ENCODE results near the gene ELFN1.

ELFN1 gene

GRCh38 chr7:1704811-1705738 is 35.0 kb downstream of the ELFN1 start:
- DNase-seq, result peak; percentile 4
- Histone ChIP-seq H3K27me3 (ENCODE audit: insufficient read depth, low read depth, severe bottlenecking) (no peaks in the 10 kb centered on the region), H3K36me3 (peaks cover 46% of the 10 kb centered on the region), H3K9me3 (ENCODE audit: severe bottlenecking) (peaks cover 17% of the 10 kb centered on the region), H3K4me3 (ENCODE audit: low read depth, low read length) (no peak overlapping the region), H3K27ac (no peak overlapping the region)
- TF ChIP-seq CTCF (IDR thresholded peaks at IDR 0.05; ENCODE audit: low read depth, low read length), result no peak

- Histone ChIP-seq H3K27ac (no peak overlapping the region), H3K4me3 (ENCODE audit: low read depth, low read length) (no peak overlapping the region), H3K9me3 (ENCODE audit: severe bottlenecking) (peaks cover 16% of the 10 kb centered on the region), H3K27me3 (ENCODE audit: insufficient read depth, low read depth, severe bottlenecking) (no peaks in the 10 kb centered on the region), H3K36me3 (peaks cover 46% of the 10 kb centered on the region)
- DNase-seq, result peak; percentile 4
- TF ChIP-seq CTCF (IDR thresholded peaks at IDR 0.05; ENCODE audit: low read depth, low read length), result no peak
Measured at GRCh38 chr7:1705856-1706255, 35.8 kb downstream of the ELFN1 start.

GRCh38 chr7:1706381-1706720 is 36.3 kb downstream of the ELFN1 start:
- H3K4me3 ChIP-seq (ENCODE audit: low read depth, low read length), result no peak overlapping the region
- H3K9me3 ChIP-seq (ENCODE audit: severe bottlenecking), result peaks cover 14% of the 10 kb centered on the region
- no peak for TF ChIP-seq CTCF (IDR thresholded peaks at IDR 0.05; ENCODE audit: low read depth, low read length)
- H3K27me3 ChIP-seq (ENCODE audit: insufficient read depth, low read depth, severe bottlenecking), result no peaks in the 10 kb centered on the region
- no peak overlapping the region for H3K27ac ChIP-seq
- peaks cover 43% of the 10 kb centered on the region for H3K36me3 ChIP-seq
- DNase-seq, result peak; percentile 3

- peak; percentile 13 for DNase-seq
- TF ChIP-seq CTCF (IDR thresholded peaks at IDR 0.05; ENCODE audit: low read depth, low read length), result no peak
- H3K27ac ChIP-seq, result no peak overlapping the region
- no peak overlapping the region for H3K4me3 ChIP-seq (ENCODE audit: low read depth, low read length)
- H3K36me3 ChIP-seq, result peaks cover 37% of the 10 kb centered on the region
- peaks cover 11% of the 10 kb centered on the region for H3K9me3 ChIP-seq (ENCODE audit: severe bottlenecking)
- H3K27me3 ChIP-seq (ENCODE audit: insufficient read depth, low read depth, severe bottlenecking), result no peaks in the 10 kb centered on the region
Measured at GRCh38 chr7:1706721-1707613, 36.9 kb downstream of the ELFN1 start.

GRCh38 chr7:1707756-1708595 is 37.9 kb downstream of the ELFN1 start:
- H3K27ac ChIP-seq, result no peak overlapping the region
- H3K4me3 ChIP-seq (ENCODE audit: low read depth, low read length), result no peak overlapping the region
- H3K36me3 ChIP-seq, result peaks cover 33% of the 10 kb centered on the region
- TF ChIP-seq CTCF (IDR thresholded peaks at IDR 0.05; ENCODE audit: low read depth, low read length), result peak; percentile 40
- H3K27me3 ChIP-seq (ENCODE audit: insufficient read depth, low read depth, severe bottlenecking), result no peaks in the 10 kb centered on the region
- peaks cover 7% of the 10 kb centered on the region for H3K9me3 ChIP-seq (ENCODE audit: severe bottlenecking)
- DNase-seq, result peak; percentile 5
